ENCODE results near the gene OR56B1.

OR56B1 gene

GRCh38 chr11:5767056-5767455 is 30.8 kb downstream of the OR56B1 start:
- DNase-seq (ENCODE audit: low read depth) = no peak
- H3K4me3 ChIP-seq (ENCODE audit: low read length) = no peak overlapping the region
- TF ChIP-seq, protein P1, sequence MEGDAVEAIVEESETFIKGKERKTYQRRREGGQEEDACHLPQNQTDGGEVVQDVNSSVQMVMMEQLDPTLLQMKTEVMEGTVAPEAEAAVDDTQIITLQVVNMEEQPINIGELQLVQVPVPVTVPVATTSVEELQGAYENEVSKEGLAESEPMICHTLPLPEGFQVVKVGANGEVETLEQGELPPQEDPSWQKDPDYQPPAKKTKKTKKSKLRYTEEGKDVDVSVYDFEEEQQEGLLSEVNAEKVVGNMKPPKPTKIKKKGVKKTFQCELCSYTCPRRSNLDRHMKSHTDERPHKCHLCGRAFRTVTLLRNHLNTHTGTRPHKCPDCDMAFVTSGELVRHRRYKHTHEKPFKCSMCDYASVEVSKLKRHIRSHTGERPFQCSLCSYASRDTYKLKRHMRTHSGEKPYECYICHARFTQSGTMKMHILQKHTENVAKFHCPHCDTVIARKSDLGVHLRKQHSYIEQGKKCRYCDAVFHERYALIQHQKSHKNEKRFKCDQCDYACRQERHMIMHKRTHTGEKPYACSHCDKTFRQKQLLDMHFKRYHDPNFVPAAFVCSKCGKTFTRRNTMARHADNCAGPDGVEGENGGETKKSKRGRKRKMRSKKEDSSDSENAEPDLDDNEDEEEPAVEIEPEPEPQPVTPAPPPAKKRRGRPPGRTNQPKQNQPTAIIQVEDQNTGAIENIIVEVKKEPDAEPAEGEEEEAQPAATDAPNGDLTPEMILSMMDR (conservative IDR thresholded peaks at IDR 0.05; ENCODE audit: low read length) = no peak

- no peak within 1 kb of the TSS for H3K4me3 ChIP-seq (ENCODE audit: low read length)
- TF ChIP-seq, protein P1 (conservative IDR thresholded peaks at IDR 0.05; ENCODE audit: low read length) = no peak
- no peak for DNase-seq (ENCODE audit: low read depth)
Observed at GRCh38 chr11:5783255-5783654, 47.0 kb downstream of the OR56B1 start, which contains the start of gene OR52N5. Gene OR52N5 (minus strand): TSS chr11:5783355. CDS start chr11:5778634, 4,721 bp downstream.

Data from AG10803 (cell line).